WTC11 (cell line): Measurements from ENCODE around the gene AXL.
"Not testable (repeated sequence)": the region's sequence is repeated elsewhere in the genome, so short reads cannot be mapped to it uniquely, and the experiment has no call there.

Experiments
- ARID4B ChIP-seq: sonication (generic); formaldehyde crosslinking; IDR thresholded peaks from 2 replicates; pipeline ENCODE4 v1.8.0; 2023; ENCODE audit warnings: missing genetic modification reagents, mild to moderate bottlenecking, borderline replicate concordance
- ATF3 ChIP-seq: sonication (generic); formaldehyde crosslinking; conservative IDR thresholded peaks from 2 replicates; pipeline ENCODE4 v1.8.1; 2022; ENCODE audit warnings: mild to moderate bottlenecking, missing genetic modification reagents
- CBFB ChIP-seq: sonication (generic); formaldehyde crosslinking; IDR thresholded peaks from 2 replicates; pipeline ENCODE4 v1.8.1; 2022; ENCODE audit warnings: mild to moderate bottlenecking, low read depth, missing genetic modification reagents
- CREB1 ChIP-seq: sonication (generic); formaldehyde crosslinking; IDR thresholded peaks from 2 replicates; pipeline ENCODE4 v1.8.0; 2023; ENCODE audit warnings: mild to moderate bottlenecking, missing genetic modification reagents
- E2F1 ChIP-seq: sonication (generic); formaldehyde crosslinking; IDR thresholded peaks from 2 replicates; pipeline ENCODE4 v1.8.0; 2022; ENCODE audit warnings: mild to moderate bottlenecking, missing genetic modification reagents
- ELF4 ChIP-seq: sonication (generic); formaldehyde crosslinking; IDR thresholded peaks from 2 replicates; pipeline ENCODE4 v1.8.1; 2022; ENCODE audit warnings: low read depth, mild to moderate bottlenecking, moderate library complexity, missing genetic modification reagents
- ESRRA ChIP-seq: sonication (generic); formaldehyde crosslinking; IDR thresholded peaks from 2 replicates; pipeline ENCODE4 v1.8.1; 2022; ENCODE audit warnings: mild to moderate bottlenecking, missing genetic modification reagents, borderline replicate concordance
- GTF2I ChIP-seq: fragments of 250-450 bp; sonication (Bioruptor Pico); conservative IDR thresholded peaks from 2 replicates; pipeline ENCODE4 v1.4.0; 2021; ENCODE audit warnings: mild to moderate bottlenecking
- NFYB ChIP-seq: sonication (generic); formaldehyde crosslinking; conservative IDR thresholded peaks from 2 replicates; pipeline ENCODE4 v1.8.0; 2022; ENCODE audit warnings: low read depth, missing genetic modification reagents
- NR3C1 ChIP-seq: sonication (generic); formaldehyde crosslinking; conservative IDR thresholded peaks from 2 replicates; pipeline ENCODE4 v1.8.1; 2023; ENCODE audit warnings: low read depth, mild to moderate bottlenecking, missing genetic modification reagents
- TF ChIP-seq, protein P1 (sequence below): fragments of 200-600 bp; IDR thresholded peaks from 2 replicates; pipeline ENCODE4 v1.8.0; 2022; ENCODE audit warnings: antibody characterized with exemption

GRCh38 chr19:41289814-41290213 is 70.8 kb downstream of the AXL start:
- TF ChIP-seq, protein P1, sequence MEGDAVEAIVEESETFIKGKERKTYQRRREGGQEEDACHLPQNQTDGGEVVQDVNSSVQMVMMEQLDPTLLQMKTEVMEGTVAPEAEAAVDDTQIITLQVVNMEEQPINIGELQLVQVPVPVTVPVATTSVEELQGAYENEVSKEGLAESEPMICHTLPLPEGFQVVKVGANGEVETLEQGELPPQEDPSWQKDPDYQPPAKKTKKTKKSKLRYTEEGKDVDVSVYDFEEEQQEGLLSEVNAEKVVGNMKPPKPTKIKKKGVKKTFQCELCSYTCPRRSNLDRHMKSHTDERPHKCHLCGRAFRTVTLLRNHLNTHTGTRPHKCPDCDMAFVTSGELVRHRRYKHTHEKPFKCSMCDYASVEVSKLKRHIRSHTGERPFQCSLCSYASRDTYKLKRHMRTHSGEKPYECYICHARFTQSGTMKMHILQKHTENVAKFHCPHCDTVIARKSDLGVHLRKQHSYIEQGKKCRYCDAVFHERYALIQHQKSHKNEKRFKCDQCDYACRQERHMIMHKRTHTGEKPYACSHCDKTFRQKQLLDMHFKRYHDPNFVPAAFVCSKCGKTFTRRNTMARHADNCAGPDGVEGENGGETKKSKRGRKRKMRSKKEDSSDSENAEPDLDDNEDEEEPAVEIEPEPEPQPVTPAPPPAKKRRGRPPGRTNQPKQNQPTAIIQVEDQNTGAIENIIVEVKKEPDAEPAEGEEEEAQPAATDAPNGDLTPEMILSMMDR, result not testable (repeated sequence)
- TF ChIP-seq CREB1 (CRISPR knock-in tag); ARID4B (CRISPR knock-in tag); CBFB; ELF4 (CRISPR knock-in tag); GTF2I (CRISPR knock-in tag); ESRRA (CRISPR knock-in tag); NR3C1 (CRISPR knock-in tag); ATF3 (CRISPR knock-in tag); E2F1 (CRISPR knock-in tag); NFYB (CRISPR knock-in tag): not testable (repeated sequence)
